ENCODE data around the gene TKFC. TPM values are rescaled to one million over a fixed set of nuclear protein-coding genes. Genes with fewer than 3 reads are reported as not detected.

TKFC gene
- total and polyA plus RNA-seq, 2 donors from 2014 or later = 64.6 to 107 TPM

- Histone ChIP-seq H3K4me3 (ENCODE audit: low read length in 3 of 3) (no peak overlapping the region), H3K27me3 (ENCODE audit: control insufficient read depth, insufficient read depth, low read length) (no peaks in the 10 kb centered on the region), H3K27ac (ENCODE audit: low read depth in 2 of 2, low read length in 2 of 2) (no peak overlapping the region), H3K4me1 (ENCODE audit: control insufficient read depth in 2 of 3, insufficient read depth in 2 of 3, low read depth in 1 of 3, low read length in 3 of 3) (peaks cover 0 to 2% (median 1%) of the 10 kb centered on the region in 3 donors), H3K9ac (ENCODE audit: low read length in 3 of 3) (no peak overlapping the region), H3K36me3 (ENCODE audit: control insufficient read depth in 2 of 3, insufficient read depth in 3 of 3, low read length in 3 of 3) (peaks cover 18 to 73% (median 54%) of the 10 kb centered on the region in 3 donors), H3K9me3 (ENCODE audit: control insufficient read depth in 2 of 3, insufficient read depth in 1 of 3, low read length in 3 of 3) (no peaks in the 10 kb centered on the region)
- FAIRE-seq = no peak
- TF ChIP-seq CTCF (IDR thresholded peaks at IDR 0.05; ENCODE audit: borderline replicate concordance, extremely low read depth, insufficient read depth) = no peak
- DNase-seq = no peak
- intact Hi-C loops (cut with DNase I) = no loop called here
These were observed 7.2 kb upstream of the TKFC start for GRCh38 chr11:61325649-61326414.

GRCh38 chr11:61327669-61328071, 5.4 kb upstream of the TKFC start:
- TF ChIP-seq CTCF (IDR thresholded peaks at IDR 0.05; ENCODE audit: borderline replicate concordance, extremely low read depth, insufficient read depth) = no peak

GRCh38 chr11:61328351-61328750, 4.7 kb upstream of the TKFC start:
- FAIRE-seq = no peak
- no peaks in the 10 kb centered on the region for H3K27me3 ChIP-seq (ENCODE audit: control insufficient read depth, insufficient read depth, low read length)
- no peaks in the 10 kb centered on the region for H3K9me3 ChIP-seq (ENCODE audit: control insufficient read depth in 2 of 3, insufficient read depth in 1 of 3, low read length in 3 of 3)
- no peak overlapping the region for H3K27ac ChIP-seq (ENCODE audit: low read depth in 2 of 2, low read length in 2 of 2)
- no peak overlapping the region for H3K9ac ChIP-seq (ENCODE audit: low read length in 3 of 3)
- DNase-seq = no peak
- TF ChIP-seq CTCF (IDR thresholded peaks at IDR 0.05; ENCODE audit: borderline replicate concordance, extremely low read depth, insufficient read depth) = no peak
- H3K4me1 ChIP-seq (ENCODE audit: control insufficient read depth in 2 of 3, insufficient read depth in 2 of 3, low read depth in 1 of 3, low read length in 3 of 3) = peaks cover 4 to 12% (median 7%) of the 10 kb centered on the region in 3 donors
- peaks cover 11 to 51% (median 33%) of the 10 kb centered on the region in 3 donors for H3K36me3 ChIP-seq (ENCODE audit: control insufficient read depth in 2 of 3, insufficient read depth in 3 of 3, low read length in 3 of 3)
- no peak overlapping the region for H3K4me3 ChIP-seq (ENCODE audit: low read length in 3 of 3)
- intact Hi-C loops (cut with DNase I) = no loop called here

More at GRCh38 chr11:61327669-61328071, 5.4 kb upstream of the TKFC start:
- H3K9me3 ChIP-seq (ENCODE audit: control insufficient read depth in 2 of 3, insufficient read depth in 1 of 3, low read length in 3 of 3) = no peaks in the 10 kb centered on the region
- H3K36me3 ChIP-seq (ENCODE audit: control insufficient read depth in 2 of 3, insufficient read depth in 3 of 3, low read length in 3 of 3) = peaks cover 13 to 58% (median 39%) of the 10 kb centered on the region in 3 donors
- FAIRE-seq (no peak), DNase-seq (no peak)
- no peak overlapping the region for H3K9ac ChIP-seq (ENCODE audit: low read length in 3 of 3)
- peaks cover 4 to 11% (median 7%) of the 10 kb centered on the region in 3 donors for H3K4me1 ChIP-seq (ENCODE audit: control insufficient read depth in 2 of 3, insufficient read depth in 2 of 3, low read depth in 1 of 3, low read length in 3 of 3)
- no peak overlapping the region for H3K4me3 ChIP-seq (ENCODE audit: low read length in 3 of 3)
- H3K27me3 ChIP-seq (ENCODE audit: control insufficient read depth, insufficient read depth, low read length) = no peaks in the 10 kb centered on the region
- no peak overlapping the region for H3K27ac ChIP-seq (ENCODE audit: low read depth in 2 of 2, low read length in 2 of 2)
- intact Hi-C loops (cut with DNase I) = no loop called here

Measured in kidney (tissue), 14 donors.